G401 (cell line): ENCODE measurements around the gene SPINT1. TPM values are rescaled to one million over a fixed set of nuclear protein-coding genes. Genes with fewer than 3 reads are reported as not detected.

Source experiments
- DNase-seq: peaks from one replicate; pipeline ENCODE4 v3.0.0-alpha.2; 2015; ENCODE audit warnings: low spot score
- in situ Hi-C: cut with HindIII; loops from 2 replicates; pipeline ENCODE4 v1.10.0; 2016; ENCODE audit warnings: low sequenced_read_pairs, mixed read lengths
- total RNA-seq: library from RNA; depleted of rRNA; stranded (reverse); fragments of >200 nt; shearing (Covaris generic); gene quantifications from 2 replicates; pipeline ENCODE4 v1.2.3, GENCODE V29; 2014; rRNA removed

The SPINT1 gene
- total RNA-seq, 1 experiment from 2014 or later, result not detected

- peak; percentile 75 for DNase-seq
- in situ Hi-C loops, result loop anchor here (5.0 kb wide), 1 partner anchor 120 kb away; no protein-coding TSS in a partner anchor
Observed at GRCh38 chr15:40906991-40907802, 63.3 kb downstream of the SPINT1 start.

Other genes with a start within 250 kb of the SPINT1 start
- 38.4 and 40.6 TPM in 2 replicates for gene KNL1, start 249.8 kb upstream of the SPINT1 start, total RNA-seq
- 7.1 and 12.0 TPM in 2 replicates for gene RAD51, start 148.9 kb upstream of the SPINT1 start, total RNA-seq
- 107 and 114 TPM in 2 replicates for gene RMDN3, start 88.8 kb upstream of the SPINT1 start, total RNA-seq
- 829 and 1,388 TPM in 2 replicates for gene GCHFR, start 80.0 kb upstream of the SPINT1 start, total RNA-seq
- 3.1 and 4.0 TPM in 2 replicates for gene C15orf62, start 74.1 kb upstream of the SPINT1 start, total RNA-seq
- 27.5 and 29.2 TPM in 2 replicates for gene ZFYVE19, start 37.0 kb upstream of the SPINT1 start, total RNA-seq
- 49.7 and 100 TPM in 2 replicates for gene DNAJC17, start 36.6 kb upstream of the SPINT1 start, total RNA-seq
- not detected in 2 replicates for gene PPP1R14D, start 15.3 kb upstream of the SPINT1 start, total RNA-seq
- 0.24 and 1.7 TPM in 2 replicates for gene RHOV, start 30.2 kb downstream of the SPINT1 start, total RNA-seq
- 51.4 and 57.3 TPM in 2 replicates for gene VPS18, start 50.4 kb downstream of the SPINT1 start, total RNA-seq
- 0.20 and 0.62 TPM in 2 replicates for gene DLL4, start 85.3 kb downstream of the SPINT1 start, total RNA-seq
- 12.4 and 12.9 TPM in 2 replicates for gene CHAC1, start 109.4 kb downstream of the SPINT1 start, total RNA-seq